ENCODE data around the gene SELENOT. TPM values are rescaled to one million over a fixed set of nuclear protein-coding genes. Genes with fewer than 3 reads are reported as not detected.

Gene SELENOT
- 112 and 186 TPM in 2 replicates for total RNA-seq

GRCh38 chr3:150603153-150603979, at the start of gene SELENOT:
Gene SELENOT, plus strand, starts transcription at chr3:150603321. Its CDS starts 42 bp downstream, at chr3:150603363.
- TF ChIP-seq CTCF (IDR thresholded peaks at IDR 0.05; ENCODE audit: insufficient read depth, low read depth, low read length) = peak; percentile 26
- peak; percentile 97 for DNase-seq (ENCODE audit: low read depth)
- H3K4me3 ChIP-seq (ENCODE audit: low read depth, low read length) = peak within 1 kb of the TSS; percentile 75

- DNase-seq (ENCODE audit: low read depth) = no peak
- TF ChIP-seq CTCF (IDR thresholded peaks at IDR 0.05; ENCODE audit: insufficient read depth, low read depth, low read length) = no peak
- no peak overlapping the region for H3K4me3 ChIP-seq (ENCODE audit: low read depth, low read length)
Measured at GRCh38 chr3:150555859-150556436, 47.2 kb upstream of the SELENOT start.

- no peak for TF ChIP-seq CTCF (IDR thresholded peaks at IDR 0.05; ENCODE audit: insufficient read depth, low read depth, low read length)
- no peak for DNase-seq (ENCODE audit: low read depth)
- H3K4me3 ChIP-seq (ENCODE audit: low read depth, low read length) = no peak overlapping the region
Measured at GRCh38 chr3:150556792-150557191, 46.3 kb upstream of the SELENOT start.

GRCh38 chr3:150557725-150558124, 45.4 kb upstream of the SELENOT start:
- TF ChIP-seq CTCF (IDR thresholded peaks at IDR 0.05; ENCODE audit: insufficient read depth, low read depth, low read length) = no peak
- DNase-seq (ENCODE audit: low read depth) = no peak
- H3K4me3 ChIP-seq (ENCODE audit: low read depth, low read length) = no peak overlapping the region

- no peak for DNase-seq (ENCODE audit: low read depth)
- TF ChIP-seq CTCF (IDR thresholded peaks at IDR 0.05; ENCODE audit: insufficient read depth, low read depth, low read length) = no peak
- no peak overlapping the region for H3K4me3 ChIP-seq (ENCODE audit: low read depth, low read length)
Measured at GRCh38 chr3:150564243-150564642, 38.9 kb upstream of the SELENOT start.

- no peak for TF ChIP-seq CTCF (IDR thresholded peaks at IDR 0.05; ENCODE audit: insufficient read depth, low read depth, low read length)
- DNase-seq (ENCODE audit: low read depth) = no peak
- no peak overlapping the region for H3K4me3 ChIP-seq (ENCODE audit: low read depth, low read length)
Measured at GRCh38 chr3:150567328-150567727, 35.8 kb upstream of the SELENOT start.
